Mucosa of stomach (tissue), 1 donor: ENCODE data around the gene HS2ST1.
"Not testable (repeated sequence)": the region's sequence is repeated elsewhere in the genome, so short reads cannot be mapped to it uniquely, and the experiment has no call there.

Source experiments
- H3K27me3 ChIP-seq: one replicate; pipeline ENCODE4 v1.7.0; 2013; ENCODE audit warnings: mild to moderate bottlenecking, low read length; ENCODE audit not compliant: control insufficient read depth, insufficient read depth
- H3K36me3 ChIP-seq: one replicate; pipeline ENCODE4 v1.7.0; 2013; ENCODE audit warnings: low read length; ENCODE audit not compliant: control insufficient read depth, insufficient read depth
- H3K4me1 ChIP-seq: one replicate; pipeline ENCODE4 v1.7.0; 2013; ENCODE audit warnings: mild to moderate bottlenecking, low read length; ENCODE audit not compliant: control insufficient read depth, insufficient read depth
- H3K4me3 ChIP-seq: one replicate; pipeline ENCODE4 v1.7.0; 2013; ENCODE audit warnings: low read length
- H3K9ac ChIP-seq: one replicate; pipeline ENCODE4 v1.7.0; 2013; ENCODE audit warnings: mild to moderate bottlenecking, low read length, moderate library complexity
- H3K9me3 ChIP-seq: one replicate; pipeline ENCODE4 v1.7.0; 2013; ENCODE audit warnings: mild to moderate bottlenecking, low read length, moderate library complexity; ENCODE audit not compliant: control insufficient read depth
- donor health status: Pancreatic carcinoma.

Gene HS2ST1

DNA sequence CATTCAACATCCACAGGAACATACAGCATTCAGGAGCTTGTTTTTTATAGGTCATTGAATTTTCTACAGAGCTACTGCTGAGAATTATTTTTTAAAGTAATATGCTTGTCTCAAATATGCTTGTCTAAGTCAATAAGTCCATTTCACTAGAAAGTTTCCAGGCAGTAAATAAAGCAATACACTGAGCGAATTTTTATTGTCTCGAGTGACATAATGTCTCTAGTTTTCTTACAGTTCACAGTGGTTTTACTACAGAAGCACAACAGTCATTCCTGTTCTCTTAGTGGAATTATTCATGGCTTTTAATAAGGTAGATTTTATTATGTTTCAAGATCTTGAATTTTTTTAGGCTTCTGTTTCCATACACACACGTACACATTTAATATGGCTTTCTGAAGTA is 83.8 kb downstream of the HS2ST1 start:
- no peak overlapping the region for H3K4me3 ChIP-seq
- no peaks in the 10 kb centered on the region for H3K36me3 ChIP-seq
- H3K9me3 ChIP-seq = no peaks in the 10 kb centered on the region
- H3K27me3 ChIP-seq = no peaks in the 10 kb centered on the region
- H3K9ac ChIP-seq = no peak overlapping the region
- H3K4me1 ChIP-seq = peaks cover 6% of the 10 kb centered on the region

DNA sequence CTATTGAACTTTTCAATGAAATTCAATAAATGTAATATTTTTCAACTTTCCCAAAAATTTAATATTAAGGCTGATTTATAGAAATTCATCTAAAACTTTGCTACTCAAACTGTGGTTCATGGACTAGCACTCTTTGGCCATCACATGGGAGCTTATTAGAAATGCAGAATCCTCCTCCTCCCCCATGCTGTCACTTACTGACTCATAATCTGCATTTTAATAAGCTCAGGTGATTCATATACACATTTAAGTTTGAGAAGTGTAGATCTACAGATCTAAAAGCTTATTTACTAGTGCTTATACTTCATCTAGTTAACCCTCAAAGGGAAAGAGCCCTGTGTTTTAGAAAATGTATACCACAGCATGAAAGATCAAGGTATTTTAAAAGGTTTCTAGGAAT is 84.3 kb downstream of the HS2ST1 start:
- no peak overlapping the region for H3K4me3 ChIP-seq
- H3K4me1 ChIP-seq = peaks cover 2% of the 10 kb centered on the region
- H3K9ac ChIP-seq = no peak overlapping the region
- no peaks in the 10 kb centered on the region for H3K27me3 ChIP-seq
- no peaks in the 10 kb centered on the region for H3K36me3 ChIP-seq
- no peaks in the 10 kb centered on the region for H3K9me3 ChIP-seq

DNA sequence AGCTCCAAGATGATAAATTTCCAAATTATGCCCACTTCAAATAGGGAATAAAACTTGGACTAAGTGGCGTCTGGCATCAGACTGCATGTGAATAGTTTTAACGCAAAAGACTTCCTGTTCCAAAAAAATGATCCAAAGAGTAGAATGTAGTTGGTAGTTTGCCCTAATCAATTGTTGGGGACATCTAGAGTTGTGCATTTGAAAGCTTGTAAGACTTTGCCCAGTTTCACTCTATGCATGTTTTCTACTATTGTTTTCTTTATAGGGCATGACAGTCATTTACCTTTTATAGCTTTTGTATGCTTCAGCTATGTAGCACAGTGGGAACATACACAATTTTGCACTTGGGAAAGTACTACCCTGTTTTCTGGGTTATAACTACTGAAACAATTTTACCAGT is 86.0 kb downstream of the HS2ST1 start:
- H3K27me3 ChIP-seq = no peaks in the 10 kb centered on the region
- H3K9ac ChIP-seq = no peak overlapping the region
- no peak overlapping the region for H3K4me3 ChIP-seq
- H3K36me3 ChIP-seq = no peaks in the 10 kb centered on the region
- H3K4me1 ChIP-seq = no peaks in the 10 kb centered on the region
- no peaks in the 10 kb centered on the region for H3K9me3 ChIP-seq

DNA sequence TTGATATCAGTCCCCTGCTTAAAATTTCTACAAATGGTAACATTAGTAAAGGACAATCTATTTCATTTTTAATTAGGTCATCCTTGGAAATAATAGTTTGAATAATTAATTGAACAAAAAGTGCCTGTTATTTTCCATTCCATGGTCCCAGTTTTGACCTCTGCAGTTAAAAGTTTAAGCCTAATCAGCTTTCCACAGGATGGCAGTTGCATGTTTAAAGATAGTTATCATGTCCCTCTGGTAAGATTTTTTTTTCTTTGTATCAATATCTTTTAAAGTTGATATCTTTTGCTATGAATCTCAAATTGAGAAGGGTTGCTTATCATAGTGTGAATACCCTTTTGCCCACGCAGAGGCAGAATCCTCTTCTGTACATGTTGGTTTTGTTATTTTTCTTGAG is 90.4 kb downstream of the HS2ST1 start:
- H3K27me3 ChIP-seq = no peaks in the 10 kb centered on the region
- no peaks in the 10 kb centered on the region for H3K4me1 ChIP-seq
- H3K9me3 ChIP-seq = no peaks in the 10 kb centered on the region
- H3K36me3 ChIP-seq = no peaks in the 10 kb centered on the region
- H3K4me3 ChIP-seq = no peak overlapping the region
- H3K9ac ChIP-seq = no peak overlapping the region

DNA sequence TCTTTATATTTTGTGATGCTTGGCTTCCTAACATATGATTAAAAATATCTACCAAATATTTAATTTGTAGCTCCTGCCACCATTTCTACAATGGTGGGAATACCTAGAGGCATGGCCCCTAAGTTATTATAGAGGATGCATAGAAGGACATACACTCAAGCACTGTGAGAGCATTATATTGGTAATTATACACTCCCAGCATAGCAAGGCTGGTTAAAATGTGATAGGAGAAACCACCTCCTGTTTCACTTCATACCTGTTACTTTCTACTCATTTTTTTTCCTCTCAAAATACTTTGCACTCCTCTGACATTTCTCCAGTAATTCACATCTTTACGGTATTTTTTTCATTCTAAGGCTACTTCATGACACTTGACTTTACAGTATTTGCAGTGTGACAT is 92.9 kb downstream of the HS2ST1 start:
- no peaks in the 10 kb centered on the region for H3K4me1 ChIP-seq
- H3K9me3 ChIP-seq = no peaks in the 10 kb centered on the region
- no peaks in the 10 kb centered on the region for H3K36me3 ChIP-seq
- H3K27me3 ChIP-seq = no peaks in the 10 kb centered on the region
- H3K4me3 ChIP-seq = no peak overlapping the region
- no peak overlapping the region for H3K9ac ChIP-seq

DNA sequence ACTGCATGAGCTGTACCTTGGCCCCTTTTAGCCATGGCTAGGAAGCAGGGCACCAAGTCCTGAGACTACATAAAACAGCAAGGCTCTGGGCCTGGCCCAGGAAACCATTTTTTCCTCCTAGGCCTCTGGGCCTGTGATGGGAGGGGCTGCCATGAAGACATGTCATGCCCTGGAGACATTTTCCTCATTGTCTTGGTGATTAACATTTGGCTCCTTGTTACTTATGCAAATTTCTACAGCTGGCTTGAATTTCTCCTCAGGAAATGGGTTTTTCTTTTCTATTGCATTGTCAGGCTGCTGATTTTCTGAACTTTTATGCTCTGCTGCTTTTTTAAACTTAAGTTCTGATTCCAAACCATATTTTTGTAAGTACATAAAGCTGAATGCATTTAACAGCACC is 99.0 kb downstream of the HS2ST1 start:
- not testable (repeated sequence) for H3K9ac ChIP-seq, H3K4me3 ChIP-seq, H3K36me3 ChIP-seq, H3K9me3 ChIP-seq, H3K27me3 ChIP-seq, H3K4me1 ChIP-seq

DNA sequence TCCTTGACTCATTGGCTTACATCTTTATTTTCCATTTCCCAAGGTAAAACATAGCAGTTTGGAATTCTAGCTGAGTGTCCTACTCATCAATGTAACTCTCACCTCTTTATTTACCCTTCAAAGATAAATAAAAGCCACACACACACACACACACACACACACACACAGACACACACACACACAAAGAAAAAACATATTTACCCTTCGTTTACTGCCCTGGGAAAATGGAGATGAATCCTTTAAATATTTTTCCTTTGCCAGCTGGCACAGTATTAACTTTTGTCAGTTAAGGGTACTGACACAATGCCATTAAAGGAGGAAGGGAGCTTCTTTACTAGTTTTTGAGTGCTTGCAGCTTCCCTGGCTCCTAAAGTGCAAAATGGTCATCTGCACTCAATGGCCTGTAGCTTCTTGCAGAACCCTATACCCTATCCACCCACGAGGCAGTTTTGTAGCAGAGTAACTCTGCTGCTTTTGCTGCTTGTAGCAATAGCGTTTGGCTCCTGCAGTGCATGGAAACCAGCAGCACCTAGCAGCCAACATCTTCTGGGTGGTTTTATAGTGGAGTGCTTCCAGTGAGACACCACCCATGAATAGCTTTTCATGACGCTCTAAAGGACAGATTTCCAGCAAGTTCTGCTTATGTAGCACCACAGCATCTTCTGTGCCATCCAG is 103.7 kb downstream of the HS2ST1 start:
- H3K36me3 ChIP-seq = no peaks in the 10 kb centered on the region

DNA sequence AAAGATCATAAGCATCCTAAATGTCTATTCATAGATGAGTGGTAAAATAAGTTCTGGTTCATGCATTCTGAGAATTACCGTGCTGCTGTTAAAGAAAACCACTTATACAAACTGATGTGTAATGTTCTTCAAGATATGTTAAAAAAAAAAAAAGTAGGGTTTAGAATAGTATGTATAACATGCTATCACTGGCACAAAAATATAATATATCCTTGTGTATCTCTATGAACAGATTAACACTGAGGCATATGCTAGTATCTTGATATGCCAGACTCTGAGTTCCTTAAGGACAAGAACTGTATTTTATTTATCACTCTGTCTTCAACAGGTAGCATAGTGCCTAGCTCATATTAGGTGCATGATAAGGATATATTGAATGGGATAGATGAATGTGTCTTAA is 108.9 kb downstream of the HS2ST1 start:
- no peaks in the 10 kb centered on the region for H3K4me1 ChIP-seq
- no peak overlapping the region for H3K4me3 ChIP-seq
- no peaks in the 10 kb centered on the region for H3K9me3 ChIP-seq
- H3K27me3 ChIP-seq = no peaks in the 10 kb centered on the region
- H3K9ac ChIP-seq = no peak overlapping the region
- no peaks in the 10 kb centered on the region for H3K36me3 ChIP-seq

More for the DNA sequence above, 103.7 kb downstream of the HS2ST1 start:
- Histone ChIP-seq H3K9me3 (no peaks in the 10 kb centered on the region), H3K4me1 (no peaks in the 10 kb centered on the region), H3K9ac (no peak overlapping the region), H3K4me3 (no peak overlapping the region), H3K27me3 (no peaks in the 10 kb centered on the region)

DNA sequence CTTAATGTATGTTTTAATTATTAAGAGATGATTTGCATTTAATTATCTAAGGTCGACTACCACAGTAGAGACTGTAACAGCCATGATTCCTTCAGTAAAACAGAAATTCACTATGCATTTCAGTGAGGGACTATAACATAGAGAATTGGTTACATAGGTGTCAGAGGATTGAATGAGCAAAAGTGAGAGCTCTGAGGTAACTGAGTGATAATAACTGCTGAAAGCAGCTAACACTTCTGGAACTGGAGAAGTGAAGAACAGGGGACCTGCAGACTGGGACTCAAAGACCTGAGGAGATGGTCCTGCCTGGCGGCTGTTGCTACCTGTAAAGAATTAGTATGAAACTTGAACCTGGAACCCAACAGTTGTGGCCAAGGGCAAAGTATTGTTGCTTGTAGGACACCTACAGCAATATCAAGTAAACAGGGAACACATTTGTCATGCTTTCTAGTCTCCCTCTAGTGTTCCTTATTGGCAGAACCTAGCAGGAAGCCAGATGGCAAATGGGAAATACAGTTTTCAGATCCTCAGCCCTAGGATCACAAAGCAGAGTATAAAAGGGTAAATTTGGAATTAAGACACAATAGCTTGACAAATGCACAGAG is 110.6 kb downstream of the HS2ST1 start:
- no peaks in the 10 kb centered on the region for H3K9me3 ChIP-seq
- H3K4me3 ChIP-seq = no peak overlapping the region
- H3K9ac ChIP-seq = no peak overlapping the region
- H3K27me3 ChIP-seq = no peaks in the 10 kb centered on the region
- no peaks in the 10 kb centered on the region for H3K36me3 ChIP-seq
- no peaks in the 10 kb centered on the region for H3K4me1 ChIP-seq

DNA sequence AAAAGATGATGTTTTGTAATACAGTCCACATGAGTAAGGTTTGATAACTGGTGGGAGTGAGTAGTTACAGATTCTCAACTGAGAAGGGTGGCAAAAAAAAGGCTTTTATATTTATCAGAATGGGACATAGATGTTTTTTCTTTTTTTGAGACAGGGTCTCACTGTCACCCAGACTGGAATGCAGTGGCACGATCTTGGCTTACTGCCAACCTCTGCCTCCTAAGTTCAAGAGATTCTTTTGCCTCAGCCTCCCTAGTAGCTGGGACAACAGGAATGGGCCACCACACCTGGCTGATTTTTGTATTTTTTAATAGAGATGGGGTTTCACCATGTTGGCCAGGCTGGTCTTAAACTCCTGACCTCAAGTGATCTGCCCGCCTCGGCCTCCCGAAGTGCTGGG is 113.1 kb downstream of the HS2ST1 start:
- not testable (repeated sequence) for H3K27me3 ChIP-seq, H3K9ac ChIP-seq, H3K36me3 ChIP-seq, H3K4me1 ChIP-seq, H3K9me3 ChIP-seq, H3K4me3 ChIP-seq

DNA sequence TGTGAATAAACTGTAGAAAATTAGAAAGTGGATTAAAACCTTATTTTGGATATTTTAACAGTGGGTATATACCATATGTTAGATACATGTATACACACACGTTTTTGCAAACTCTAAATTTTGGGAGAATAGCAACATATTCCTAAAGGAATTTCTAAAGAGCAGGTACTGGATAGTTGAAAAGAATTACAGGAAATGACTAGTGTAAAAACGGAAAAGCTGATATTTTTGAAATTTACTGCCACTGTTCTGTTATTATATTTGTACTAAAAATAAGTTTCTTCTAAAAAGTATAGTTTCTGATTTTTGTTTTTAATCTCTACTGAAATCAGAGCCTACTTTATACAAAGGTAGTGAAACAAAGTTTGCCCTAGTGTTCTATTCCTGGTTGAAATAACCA is 114.1 kb downstream of the HS2ST1 start:
- Histone ChIP-seq H3K4me1 (no peaks in the 10 kb centered on the region), H3K4me3 (no peak overlapping the region), H3K27me3 (no peaks in the 10 kb centered on the region), H3K36me3 (no peaks in the 10 kb centered on the region), H3K9ac (no peak overlapping the region), H3K9me3 (no peaks in the 10 kb centered on the region)

DNA sequence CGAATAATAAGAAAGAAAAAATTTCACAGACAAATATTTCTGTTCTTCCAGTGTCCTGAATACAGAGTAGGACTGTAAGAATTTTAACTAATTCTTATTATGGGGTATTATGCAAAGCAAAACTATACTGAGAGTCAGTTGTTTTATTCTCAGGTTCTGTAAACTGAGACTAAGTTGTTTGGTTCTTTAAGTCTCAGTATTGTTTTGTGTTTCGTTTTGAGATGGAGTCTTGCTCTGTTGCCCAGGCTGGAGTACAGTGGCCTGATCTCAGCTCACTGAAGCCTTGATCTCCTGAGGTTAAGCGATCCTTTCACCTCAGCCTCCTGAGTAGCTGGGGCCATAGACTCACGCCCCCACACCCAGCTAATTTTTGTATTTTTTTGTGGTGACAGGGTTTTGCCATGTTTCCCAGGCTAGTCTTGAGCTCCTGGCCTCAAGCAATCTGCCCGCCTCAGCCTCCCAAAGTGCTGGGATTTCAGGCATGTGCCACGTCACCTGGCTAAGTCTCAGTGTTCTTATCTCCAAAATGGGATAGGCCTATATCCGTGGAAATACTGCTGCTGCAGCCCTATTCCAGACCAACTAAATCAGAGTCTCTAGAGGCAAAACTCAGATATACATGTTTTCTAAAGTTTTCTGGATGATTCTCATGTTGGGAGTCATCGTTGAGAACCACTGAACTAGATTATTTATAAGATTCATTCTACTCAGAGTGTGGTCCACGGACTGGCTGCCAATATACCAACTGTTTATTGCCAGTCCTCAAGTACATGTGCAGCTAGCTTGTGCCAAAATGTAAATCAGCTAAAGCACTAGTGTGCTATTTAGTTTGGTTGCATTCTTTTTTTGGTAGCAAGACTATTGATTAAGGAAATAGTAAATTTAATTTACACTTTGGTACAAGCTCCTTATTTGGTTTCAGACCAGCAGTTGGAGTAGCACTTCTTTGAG is 116.6 kb downstream of the HS2ST1 start:
- Histone ChIP-seq H3K36me3 (no peaks in the 10 kb centered on the region), H3K4me1 (no peaks in the 10 kb centered on the region), H3K9me3 (no peaks in the 10 kb centered on the region), H3K9ac (no peak overlapping the region), H3K4me3 (no peak overlapping the region), H3K27me3 (no peaks in the 10 kb centered on the region)
